HepG2 (cell line): ENCODE data around the gene GCNT3. TPM values are rescaled to one million over a fixed set of nuclear protein-coding genes. Genes with fewer than 3 reads are reported as not detected.
A peak's percentile ranks its signal among the peaks of the same experiment; 100 is the strongest.

Experiments used
- HNRNPK ChIP-seq: fragments of 200-400 bp; formaldehyde crosslinking; IDR thresholded peaks from 2 replicates; pipeline ENCODE4 v1.6.1; 2018; ENCODE audit warnings: low read length, low read depth, moderate library complexity, mild to moderate bottlenecking; ENCODE audit not compliant: poor library complexity, severe bottlenecking
- KDM4B ChIP-seq: sonication (generic); formaldehyde crosslinking; IDR thresholded peaks from 2 replicates; pipeline ENCODE4 v1.4.0; 2020; ENCODE audit warnings: missing genetic modification reagents
- MED8 ChIP-seq: sonication (generic); formaldehyde crosslinking; IDR thresholded peaks from 2 replicates; pipeline ENCODE4 v1.8.1; 2023; ENCODE audit warnings: mild to moderate bottlenecking, missing genetic modification reagents; ENCODE audit not compliant: insufficient replicate concordance
- MEIS1 ChIP-seq: sonication (generic); formaldehyde crosslinking; IDR thresholded peaks from 2 replicates; pipeline ENCODE4 v1.9.0; 2021; ENCODE audit warnings: mild to moderate bottlenecking, missing genetic modification reagents, moderate library complexity, borderline replicate concordance
- MLLT10 ChIP-seq: sonication (generic); formaldehyde crosslinking; IDR thresholded peaks from 2 replicates; pipeline ENCODE4 v1.4.0; 2020; ENCODE audit warnings: missing genetic modification reagents
- SPEN ChIP-seq: sonication (generic); formaldehyde crosslinking; IDR thresholded peaks from 2 replicates; pipeline ENCODE4 v1.5.1; 2020; ENCODE audit warnings: low read depth, mild to moderate bottlenecking, missing genetic modification reagents
- TOPORS ChIP-seq: sonication (generic); formaldehyde crosslinking; IDR thresholded peaks from 2 replicates; pipeline ENCODE4 v1.8.0; 2023; ENCODE audit warnings: mild to moderate bottlenecking, missing genetic modification reagents
- ZBTB38 ChIP-seq: sonication (generic); formaldehyde crosslinking; IDR thresholded peaks from 2 replicates; pipeline ENCODE4 v1.5.1; 2020; ENCODE audit warnings: mild to moderate bottlenecking, missing genetic modification reagents
- ZFAT ChIP-seq: sonication (generic); formaldehyde crosslinking; conservative IDR thresholded peaks from 2 replicates; pipeline ENCODE4 v1.8.1; 2023; ENCODE audit warnings: missing genetic modification reagents, inconsistent platforms
- ZNF3 ChIP-seq: IDR thresholded peaks from 2 replicates; pipeline ENCODE4 v1.7.0; 2017; ENCODE audit warnings: inconsistent platforms
- ZNF468 ChIP-seq: sonication (generic); formaldehyde crosslinking; IDR thresholded peaks from 2 replicates; pipeline ENCODE4 v1.8.0; 2022; ENCODE audit warnings: mild to moderate bottlenecking, moderate library complexity, missing genetic modification reagents
- ZNF549 ChIP-seq: sonication (generic); formaldehyde crosslinking; IDR thresholded peaks from 2 replicates; pipeline ENCODE4 v1.5.0; 2020; ENCODE audit warnings: missing genetic modification reagents
- ZNF737 ChIP-seq: sonication (generic); formaldehyde crosslinking; IDR thresholded peaks from 2 replicates; pipeline ENCODE4 v1.5.0; 2020; ENCODE audit warnings: missing genetic modification reagents, mild to moderate bottlenecking, borderline replicate concordance
- ZNF749 ChIP-seq: sonication (generic); formaldehyde crosslinking; IDR thresholded peaks from 2 replicates; pipeline ENCODE4 v1.8.0; 2022; ENCODE audit warnings: mild to moderate bottlenecking, missing genetic modification reagents, moderate library complexity, borderline replicate concordance
- polyA plus RNA-seq, 8 experiments: library from polyadenylated mRNA; depleted of rRNA in 3 of 8; stranded (reverse) in 7 of 8; unstranded in 1 of 8; fragments of >200 nt; fragmentation: Illumina TruSeq in 4 of 8; extraction: Trizol in 4 of 8; gene quantifications; 2 replicates each; pipeline versions ENCODE4 v1.2.1 to v1.2.3, GENCODE V29; 2011 to 2016; ENCODE audit warnings: low read depth in 4 of 8, missing spikeins in 1 of 8, mixed read lengths in 1 of 8; ENCODE audit not compliant: insufficient read depth in 1 of 8
- total RNA-seq, 5 experiments: library from RNA; depleted of rRNA; stranded (reverse); fragments of >200 nt; fragmentation: Illumina TruSeq; extraction: Trizol; gene quantifications; 2 replicates each; pipeline ENCODE4 v1.2.3, GENCODE V29; 2016; ENCODE audit warnings: low read depth in 1 of 5
- TF ChIP-seq, protein P1 (sequence below): sonication (generic); formaldehyde crosslinking; conservative IDR thresholded peaks from 2 replicates; pipeline ENCODE4 v1.4.0; 2020; ENCODE audit warnings: mild to moderate bottlenecking, missing genetic modification reagents, moderate library complexity
- TF ChIP-seq, protein P2 (sequence below): sonication (generic); formaldehyde crosslinking; IDR thresholded peaks from 2 replicates; pipeline ENCODE4 v1.4.0; 2020; ENCODE audit warnings: missing genetic modification reagents
- TF ChIP-seq, protein P3 (sequence below): sonication (generic); formaldehyde crosslinking; IDR thresholded peaks from 2 replicates; pipeline ENCODE4 v1.4.0; 2020; ENCODE audit warnings: missing genetic modification reagents

Gene GCNT3
- total and polyA plus RNA-seq, 2 of the 13 experiments (the other 11 are each of a cell fraction or from before 2014, with no cell fraction given) = 6.8 to 9.8 TPM

DNA sequence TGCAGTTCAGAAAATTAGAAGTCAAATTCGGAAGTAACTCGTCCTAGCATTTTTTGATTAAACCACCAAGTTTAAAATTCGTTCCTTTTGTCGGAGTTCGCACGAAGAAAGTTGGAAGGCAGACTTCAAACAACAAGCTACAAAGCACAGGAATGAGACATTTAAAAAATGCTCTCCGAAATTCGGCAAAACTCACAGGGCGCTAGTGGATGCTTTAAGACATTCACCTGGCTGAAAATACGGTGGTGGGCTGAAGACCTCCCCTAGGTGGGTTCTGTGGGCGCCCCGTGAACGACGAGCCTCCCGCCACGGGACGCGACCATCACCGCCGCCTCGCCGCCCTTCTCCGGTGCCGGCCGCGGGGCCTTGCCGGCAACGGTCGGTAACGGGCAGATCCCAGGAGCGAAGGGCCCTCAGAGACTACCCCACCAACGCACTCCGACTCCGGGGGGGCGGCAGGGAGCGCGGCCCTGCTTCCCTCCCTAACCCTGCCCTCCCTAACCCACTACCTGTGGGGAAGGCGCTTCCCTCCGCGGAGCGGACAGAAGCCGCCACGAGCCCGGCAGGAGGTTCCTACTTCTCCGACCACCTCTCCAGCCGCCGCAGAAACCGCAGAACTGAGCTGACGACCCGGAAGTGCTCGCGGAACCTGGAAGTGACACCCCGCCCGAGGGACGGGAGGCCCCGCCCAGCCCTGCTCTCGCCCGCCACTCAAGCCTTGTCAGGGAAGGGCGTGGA is 45.5 kb downstream of the GCNT3 start, which contains the start of gene GTF2A2 (continued):
- TF ChIP-seq ZNF737 (CRISPR knock-in tag) (0 out of 2 replicates have a peak, but pooled peaks have one; percentile 43), MEIS1 (CRISPR knock-in tag) (peak; percentile 86), ZBTB38 (peak; percentile 82), ZFAT (CRISPR knock-in tag) (no peak), TOPORS (CRISPR knock-in tag) (peak; percentile 51; the same call in 1 of the 2 replicates), MLLT10 (CRISPR knock-in tag) (no peak), MED8 (CRISPR knock-in tag) (peak; percentile 45), HNRNPK (peak; percentile 44), SPEN (CRISPR knock-in tag) (no peak), ZNF549 (CRISPR knock-in tag) (no peak), ZNF468 (CRISPR knock-in tag) (no peak), ZNF3 (CRISPR knock-in tag) (no peak), ZNF749 (CRISPR knock-in tag) (no peak), KDM4B (CRISPR knock-in tag) (peak; percentile 68; the same call in 1 of the 2 replicates)
- TF ChIP-seq, protein P1, sequence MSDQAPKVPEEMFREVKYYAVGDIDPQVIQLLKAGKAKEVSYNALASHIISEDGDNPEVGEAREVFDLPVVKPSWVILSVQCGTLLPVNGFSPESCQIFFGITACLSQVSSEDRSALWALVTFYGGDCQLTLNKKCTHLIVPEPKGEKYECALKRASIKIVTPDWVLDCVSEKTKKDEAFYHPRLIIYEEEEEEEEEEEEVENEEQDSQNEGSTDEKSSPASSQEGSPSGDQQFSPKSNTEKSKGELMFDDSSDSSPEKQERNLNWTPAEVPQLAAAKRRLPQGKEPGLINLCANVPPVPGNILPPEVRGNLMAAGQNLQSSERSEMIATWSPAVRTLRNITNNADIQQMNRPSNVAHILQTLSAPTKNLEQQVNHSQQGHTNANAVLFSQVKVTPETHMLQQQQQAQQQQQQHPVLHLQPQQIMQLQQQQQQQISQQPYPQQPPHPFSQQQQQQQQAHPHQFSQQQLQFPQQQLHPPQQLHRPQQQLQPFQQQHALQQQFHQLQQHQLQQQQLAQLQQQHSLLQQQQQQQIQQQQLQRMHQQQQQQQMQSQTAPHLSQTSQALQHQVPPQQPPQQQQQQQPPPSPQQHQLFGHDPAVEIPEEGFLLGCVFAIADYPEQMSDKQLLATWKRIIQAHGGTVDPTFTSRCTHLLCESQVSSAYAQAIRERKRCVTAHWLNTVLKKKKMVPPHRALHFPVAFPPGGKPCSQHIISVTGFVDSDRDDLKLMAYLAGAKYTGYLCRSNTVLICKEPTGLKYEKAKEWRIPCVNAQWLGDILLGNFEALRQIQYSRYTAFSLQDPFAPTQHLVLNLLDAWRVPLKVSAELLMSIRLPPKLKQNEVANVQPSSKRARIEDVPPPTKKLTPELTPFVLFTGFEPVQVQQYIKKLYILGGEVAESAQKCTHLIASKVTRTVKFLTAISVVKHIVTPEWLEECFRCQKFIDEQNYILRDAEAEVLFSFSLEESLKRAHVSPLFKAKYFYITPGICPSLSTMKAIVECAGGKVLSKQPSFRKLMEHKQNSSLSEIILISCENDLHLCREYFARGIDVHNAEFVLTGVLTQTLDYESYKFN = peak; percentile 35; the same call in 1 of the 2 replicates
- TF ChIP-seq, protein P2, sequence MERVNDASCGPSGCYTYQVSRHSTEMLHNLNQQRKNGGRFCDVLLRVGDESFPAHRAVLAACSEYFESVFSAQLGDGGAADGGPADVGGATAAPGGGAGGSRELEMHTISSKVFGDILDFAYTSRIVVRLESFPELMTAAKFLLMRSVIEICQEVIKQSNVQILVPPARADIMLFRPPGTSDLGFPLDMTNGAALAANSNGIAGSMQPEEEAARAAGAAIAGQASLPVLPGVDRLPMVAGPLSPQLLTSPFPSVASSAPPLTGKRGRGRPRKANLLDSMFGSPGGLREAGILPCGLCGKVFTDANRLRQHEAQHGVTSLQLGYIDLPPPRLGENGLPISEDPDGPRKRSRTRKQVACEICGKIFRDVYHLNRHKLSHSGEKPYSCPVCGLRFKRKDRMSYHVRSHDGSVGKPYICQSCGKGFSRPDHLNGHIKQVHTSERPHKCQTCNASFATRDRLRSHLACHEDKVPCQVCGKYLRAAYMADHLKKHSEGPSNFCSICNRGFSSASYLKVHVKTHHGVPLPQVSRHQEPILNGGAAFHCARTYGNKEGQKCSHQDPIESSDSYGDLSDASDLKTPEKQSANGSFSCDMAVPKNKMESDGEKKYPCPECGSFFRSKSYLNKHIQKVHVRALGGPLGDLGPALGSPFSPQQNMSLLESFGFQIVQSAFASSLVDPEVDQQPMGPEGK (CRISPR knock-in tag) = no peak
- TF ChIP-seq, protein P3, sequence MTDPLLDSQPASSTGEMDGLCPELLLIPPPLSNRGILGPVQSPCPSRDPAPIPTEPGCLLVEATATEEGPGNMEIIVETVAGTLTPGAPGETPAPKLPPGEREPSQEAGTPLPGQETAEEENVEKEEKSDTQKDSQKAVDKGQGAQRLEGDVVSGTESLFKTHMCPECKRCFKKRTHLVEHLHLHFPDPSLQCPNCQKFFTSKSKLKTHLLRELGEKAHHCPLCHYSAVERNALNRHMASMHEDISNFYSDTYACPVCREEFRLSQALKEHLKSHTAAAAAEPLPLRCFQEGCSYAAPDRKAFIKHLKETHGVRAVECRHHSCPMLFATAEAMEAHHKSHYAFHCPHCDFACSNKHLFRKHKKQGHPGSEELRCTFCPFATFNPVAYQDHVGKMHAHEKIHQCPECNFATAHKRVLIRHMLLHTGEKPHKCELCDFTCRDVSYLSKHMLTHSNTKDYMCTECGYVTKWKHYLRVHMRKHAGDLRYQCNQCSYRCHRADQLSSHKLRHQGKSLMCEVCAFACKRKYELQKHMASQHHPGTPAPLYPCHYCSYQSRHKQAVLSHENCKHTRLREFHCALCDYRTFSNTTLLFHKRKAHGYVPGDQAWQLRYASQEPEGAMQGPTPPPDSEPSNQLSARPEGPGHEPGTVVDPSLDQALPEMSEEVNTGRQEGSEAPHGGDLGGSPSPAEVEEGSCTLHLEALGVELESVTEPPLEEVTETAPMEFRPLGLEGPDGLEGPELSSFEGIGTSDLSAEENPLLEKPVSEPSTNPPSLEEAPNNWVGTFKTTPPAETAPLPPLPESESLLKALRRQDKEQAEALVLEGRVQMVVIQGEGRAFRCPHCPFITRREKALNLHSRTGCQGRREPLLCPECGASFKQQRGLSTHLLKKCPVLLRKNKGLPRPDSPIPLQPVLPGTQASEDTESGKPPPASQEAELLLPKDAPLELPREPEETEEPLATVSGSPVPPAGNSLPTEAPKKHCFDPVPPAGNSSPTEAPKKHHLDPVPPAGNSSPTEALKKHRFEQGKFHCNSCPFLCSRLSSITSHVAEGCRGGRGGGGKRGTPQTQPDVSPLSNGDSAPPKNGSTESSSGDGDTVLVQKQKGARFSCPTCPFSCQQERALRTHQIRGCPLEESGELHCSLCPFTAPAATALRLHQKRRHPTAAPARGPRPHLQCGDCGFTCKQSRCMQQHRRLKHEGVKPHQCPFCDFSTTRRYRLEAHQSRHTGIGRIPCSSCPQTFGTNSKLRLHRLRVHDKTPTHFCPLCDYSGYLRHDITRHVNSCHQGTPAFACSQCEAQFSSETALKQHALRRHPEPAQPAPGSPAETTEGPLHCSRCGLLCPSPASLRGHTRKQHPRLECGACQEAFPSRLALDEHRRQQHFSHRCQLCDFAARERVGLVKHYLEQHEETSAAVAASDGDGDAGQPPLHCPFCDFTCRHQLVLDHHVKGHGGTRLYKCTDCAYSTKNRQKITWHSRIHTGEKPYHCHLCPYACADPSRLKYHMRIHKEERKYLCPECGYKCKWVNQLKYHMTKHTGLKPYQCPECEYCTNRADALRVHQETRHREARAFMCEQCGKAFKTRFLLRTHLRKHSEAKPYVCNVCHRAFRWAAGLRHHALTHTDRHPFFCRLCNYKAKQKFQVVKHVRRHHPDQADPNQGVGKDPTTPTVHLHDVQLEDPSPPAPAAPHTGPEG (CRISPR knock-in tag) = no peak
